Duodenal mucosa (tissue), 2 donors: ENCODE data around the gene CD1E.
"Not testable (repeated sequence)": the region's sequence is repeated elsewhere in the genome, so short reads cannot be mapped to it uniquely, and the experiment has no call there.

Experiments
- H3K27ac ChIP-seq: one replicate; pipeline ENCODE4 v1.7.0; 2013; ENCODE audit warnings: low read depth, low read length
- H3K27me3 ChIP-seq, 2 donors: one replicate each; pipeline ENCODE4 v1.7.0; 2013; ENCODE audit warnings: low read length in 2 of 2, control low read depth in 1 of 2; ENCODE audit not compliant: insufficient read depth in 2 of 2, control insufficient read depth in 1 of 2
- H3K36me3 ChIP-seq, 2 donors: one replicate each; pipeline ENCODE4 v1.7.0; 2013; ENCODE audit warnings: low read length in 2 of 2, control low read depth in 1 of 2; ENCODE audit not compliant: insufficient read depth in 2 of 2, control insufficient read depth in 1 of 2
- H3K4me1 ChIP-seq, 2 donors: one replicate each; pipeline ENCODE4 v1.7.0; 2013; ENCODE audit warnings: low read length in 2 of 2, control low read depth in 1 of 2; ENCODE audit not compliant: insufficient read depth in 2 of 2, control insufficient read depth in 1 of 2
- H3K4me3 ChIP-seq, 2 donors: one replicate each; pipeline ENCODE4 v1.7.0; 2013; ENCODE audit warnings: low read length in 2 of 2, low read depth in 1 of 2
- H3K9ac ChIP-seq, 2 donors: one replicate each; pipeline ENCODE4 v1.7.0; 2013; ENCODE audit warnings: low read length in 2 of 2, low read depth in 1 of 2
- H3K9me3 ChIP-seq, 2 donors: one replicate each; pipeline ENCODE4 v1.7.0; 2013; ENCODE audit warnings: low read length in 2 of 2, control low read depth in 1 of 2; ENCODE audit not compliant: control insufficient read depth in 1 of 2

Gene CD1E

GRCh38 chr1:158357441-158357840 lies 3.7 kb downstream of the CD1E start:
- no peak overlapping the region for H3K4me3 ChIP-seq
- H3K9me3 ChIP-seq = no peaks in the 10 kb centered on the region
- no peaks in the 10 kb centered on the region for H3K4me1 ChIP-seq
- no peaks in the 10 kb centered on the region for H3K27me3 ChIP-seq
- no peak overlapping the region for H3K27ac ChIP-seq
- no peak overlapping the region for H3K9ac ChIP-seq
- no peaks in the 10 kb centered on the region for H3K36me3 ChIP-seq

DNA sequence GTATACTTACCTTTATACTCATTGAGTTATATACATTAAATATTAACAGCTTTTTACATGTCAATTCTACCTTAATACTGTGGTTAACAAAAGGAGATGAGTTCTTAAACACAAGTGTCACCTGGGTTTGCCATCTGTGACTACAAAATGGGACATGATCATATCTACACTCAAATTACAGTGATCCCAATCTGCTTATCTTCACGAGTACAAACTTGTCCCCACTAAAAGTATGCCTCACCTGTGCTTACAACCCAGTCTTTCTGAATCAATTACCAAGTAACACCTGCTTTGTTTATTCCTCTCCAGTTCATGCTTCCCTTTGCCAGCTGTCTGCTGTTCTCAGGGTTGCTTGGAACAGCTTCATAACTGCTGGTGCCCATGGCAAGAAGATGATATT lies 8.8 kb downstream of the CD1E start:
- no peak overlapping the region for H3K27ac ChIP-seq
- H3K27me3 ChIP-seq = no peaks in the 10 kb centered on the region
- no peaks in the 10 kb centered on the region for H3K4me1 ChIP-seq
- H3K9ac ChIP-seq = no peak overlapping the region
- H3K36me3 ChIP-seq = no peaks in the 10 kb centered on the region
- H3K9me3 ChIP-seq = no peaks in the 10 kb centered on the region
- H3K4me3 ChIP-seq = no peak overlapping the region

GRCh38 chr1:158362941-158363340 lies 9.2 kb downstream of the CD1E start:
- H3K9me3 ChIP-seq = no peaks in the 10 kb centered on the region
- no peak overlapping the region for H3K9ac ChIP-seq
- H3K36me3 ChIP-seq = no peaks in the 10 kb centered on the region
- H3K4me1 ChIP-seq = no peaks in the 10 kb centered on the region
- no peak overlapping the region for H3K27ac ChIP-seq
- H3K4me3 ChIP-seq = no peak overlapping the region
- no peaks in the 10 kb centered on the region for H3K27me3 ChIP-seq

DNA sequence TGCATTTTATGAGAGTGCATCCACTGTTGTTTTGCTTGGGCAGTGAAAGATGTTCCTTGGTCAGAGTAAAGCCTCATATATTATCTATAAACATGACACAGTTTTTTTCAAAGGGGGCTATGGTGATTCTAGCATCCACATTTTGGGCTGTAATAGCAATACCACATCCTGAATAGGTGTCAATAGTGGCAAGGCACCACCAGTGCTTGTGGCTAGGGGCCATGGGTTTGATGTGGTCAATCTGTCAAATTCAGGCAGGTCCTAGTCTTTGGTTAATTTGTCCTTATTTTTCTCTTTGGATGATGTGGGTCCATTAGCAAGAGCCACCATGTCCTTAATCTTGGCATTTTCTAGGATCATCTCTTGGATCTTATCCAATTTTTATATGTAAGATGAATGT lies 13.1 kb downstream of the CD1E start:
- no peaks in the 10 kb centered on the region for H3K36me3 ChIP-seq
- H3K4me1 ChIP-seq = no peaks in the 10 kb centered on the region
- H3K9me3 ChIP-seq = peaks cover 0 to 4% of the 10 kb centered on the region in 2 donors
- no peaks in the 10 kb centered on the region for H3K27me3 ChIP-seq
- no peak overlapping the region for H3K4me3 ChIP-seq
- H3K27ac ChIP-seq = no peak overlapping the region
- no peak overlapping the region for H3K9ac ChIP-seq

GRCh38 chr1:158371188-158371953 lies 17.7 kb downstream of the CD1E start:
- H3K4me3 ChIP-seq = no peak overlapping the region
- no peaks in the 10 kb centered on the region for H3K4me1 ChIP-seq
- no peak overlapping the region for H3K9ac ChIP-seq
- peaks cover 0 to 4% of the 10 kb centered on the region in 2 donors for H3K9me3 ChIP-seq
- H3K36me3 ChIP-seq = no peaks in the 10 kb centered on the region
- H3K27me3 ChIP-seq = no peaks in the 10 kb centered on the region
- no peak overlapping the region for H3K27ac ChIP-seq

- not testable (repeated sequence) for H3K9ac ChIP-seq, H3K36me3 ChIP-seq, H3K4me3 ChIP-seq, H3K27ac ChIP-seq, H3K27me3 ChIP-seq, H3K9me3 ChIP-seq, H3K4me1 ChIP-seq
These were observed 20.4 kb downstream of the CD1E start for GRCh38 chr1:158374101-158374500.

DNA sequence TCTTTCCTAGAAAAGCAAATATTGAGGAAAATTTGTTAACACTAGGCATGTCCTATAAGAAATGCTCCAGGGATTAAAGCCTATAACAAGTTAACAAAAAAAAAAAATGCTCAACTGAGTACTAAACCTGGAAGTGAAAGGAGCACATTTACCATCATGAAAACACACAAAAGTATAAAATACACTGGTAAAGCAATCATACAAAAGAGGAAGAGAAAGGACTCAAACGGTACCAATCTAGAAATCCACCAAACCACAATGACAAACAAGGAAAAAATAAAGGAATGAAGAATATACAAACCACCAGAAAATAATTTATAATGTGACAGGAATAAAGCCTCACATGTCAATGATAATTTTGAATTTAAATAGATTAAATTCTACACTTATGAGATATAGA lies 21.2 kb downstream of the CD1E start:
- peaks cover 0 to 4% of the 10 kb centered on the region in 2 donors for H3K9me3 ChIP-seq
- no peaks in the 10 kb centered on the region for H3K27me3 ChIP-seq
- H3K9ac ChIP-seq = no peak overlapping the region
- no peak overlapping the region for H3K4me3 ChIP-seq
- H3K27ac ChIP-seq = no peak overlapping the region
- no peaks in the 10 kb centered on the region for H3K36me3 ChIP-seq
- H3K4me1 ChIP-seq = no peaks in the 10 kb centered on the region

GRCh38 chr1:158390331-158390730 lies 36.6 kb downstream of the CD1E start:
- Histone ChIP-seq H3K36me3 (no peaks in the 10 kb centered on the region), H3K4me3 (no peak overlapping the region), H3K9me3 (no peaks in the 10 kb centered on the region), H3K27ac (no peak overlapping the region), H3K4me1 (no peaks in the 10 kb centered on the region), H3K9ac (no peak overlapping the region), H3K27me3 (no peaks in the 10 kb centered on the region)

DNA sequence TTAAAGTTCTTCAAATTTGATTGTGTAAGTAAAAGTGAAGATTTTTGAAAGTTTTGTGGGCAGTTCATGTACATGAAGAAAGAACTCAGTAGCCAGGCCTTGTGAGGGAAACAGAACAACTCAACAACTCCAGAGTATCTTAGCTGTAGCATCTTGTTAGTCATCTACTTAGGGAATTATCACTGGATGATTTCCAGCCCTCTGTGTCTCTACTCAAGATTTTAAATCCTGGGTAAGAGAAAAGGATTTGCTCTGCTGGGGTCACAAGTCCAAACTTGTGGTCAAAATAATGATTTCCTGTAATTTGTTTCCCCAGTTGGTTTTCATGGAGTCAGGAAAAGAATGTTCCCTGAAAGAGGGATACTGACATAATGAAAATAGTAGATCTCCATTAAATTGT lies 37.4 kb downstream of the CD1E start:
- H3K9ac ChIP-seq = no peak overlapping the region
- H3K4me1 ChIP-seq = no peaks in the 10 kb centered on the region
- H3K9me3 ChIP-seq = no peaks in the 10 kb centered on the region
- H3K36me3 ChIP-seq = no peaks in the 10 kb centered on the region
- H3K27ac ChIP-seq = no peak overlapping the region
- no peaks in the 10 kb centered on the region for H3K27me3 ChIP-seq
- H3K4me3 ChIP-seq = no peak overlapping the region

DNA sequence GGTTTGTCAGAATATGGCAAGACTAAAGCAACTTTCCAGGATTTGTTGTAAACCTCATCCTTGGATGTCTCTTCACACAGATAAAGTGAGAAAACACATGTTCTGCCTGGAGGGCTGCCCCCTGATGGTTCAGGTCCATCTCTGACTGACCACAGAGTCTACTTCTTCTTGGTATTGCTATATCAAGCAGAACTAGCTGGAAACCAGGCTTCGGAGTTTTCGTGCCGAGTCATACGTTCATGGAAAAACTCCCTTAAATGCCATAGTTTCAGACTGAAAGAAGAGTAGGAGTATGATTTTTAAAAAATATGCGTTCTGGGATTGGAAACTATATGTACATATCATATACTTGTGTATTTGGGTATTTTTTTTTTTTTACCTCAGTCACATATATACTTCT lies 39.8 kb downstream of the CD1E start:
- no peaks in the 10 kb centered on the region for H3K36me3 ChIP-seq
- H3K4me3 ChIP-seq = no peak overlapping the region
- no peaks in the 10 kb centered on the region for H3K9me3 ChIP-seq
- H3K9ac ChIP-seq = no peak overlapping the region
- no peaks in the 10 kb centered on the region for H3K4me1 ChIP-seq
- H3K27ac ChIP-seq = no peak overlapping the region
- H3K27me3 ChIP-seq = no peaks in the 10 kb centered on the region

DNA sequence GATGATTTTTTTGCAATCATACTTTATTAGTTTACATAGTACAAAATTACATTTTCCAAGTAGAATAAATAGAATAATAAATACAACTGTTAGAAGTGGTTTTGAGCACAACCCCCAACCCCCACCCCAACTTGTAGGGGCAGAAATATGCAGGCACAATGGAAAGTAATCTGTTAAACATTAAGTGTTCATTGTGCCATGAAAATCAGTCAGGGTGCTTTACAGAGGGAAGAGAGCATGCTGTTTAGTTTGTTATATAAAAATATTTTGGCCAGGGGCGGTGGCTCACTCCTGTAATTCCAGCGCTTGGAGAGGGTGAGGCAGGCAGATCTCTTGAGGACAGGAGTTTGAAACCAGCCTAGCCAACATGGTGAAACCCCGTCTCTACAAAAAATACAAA lies 43.0 kb downstream of the CD1E start:
- no peaks in the 10 kb centered on the region for H3K36me3 ChIP-seq
- no peaks in the 10 kb centered on the region for H3K4me1 ChIP-seq
- no peak overlapping the region for H3K27ac ChIP-seq
- H3K9ac ChIP-seq = no peak overlapping the region
- H3K4me3 ChIP-seq = no peak overlapping the region
- H3K9me3 ChIP-seq = no peaks in the 10 kb centered on the region
- H3K27me3 ChIP-seq = no peaks in the 10 kb centered on the region
